NCI-H2171 (cell line): ENCODE measurements around the gene PID1.

Experiments used
- DNase-seq: peaks from one replicate; lab custom pipeline; 2025; lab: John Stamatoyannopoulos, UW

PID1 gene

GRCh38 chr2:229009816-229010215 lies 261.3 kb downstream of the PID1 start:
- no peak for DNase-seq

- no peak for DNase-seq
Observed at GRCh38 chr2:229003256-229003655, 267.8 kb downstream of the PID1 start.

- DNase-seq = no peak
Observed at GRCh38 chr2:229001196-229001595, 269.9 kb downstream of the PID1 start.

GRCh38 chr2:228999326-228999725 lies 271.8 kb downstream of the PID1 start:
- DNase-seq = no peak

GRCh38 chr2:228988786-228989185 lies 282.3 kb downstream of the PID1 start:
- no peak for DNase-seq

GRCh38 chr2:228987441-228988155 lies 283.5 kb downstream of the PID1 start:
- no peak for DNase-seq

GRCh38 chr2:228986961-228987360 lies 284.1 kb downstream of the PID1 start:
- DNase-seq = no peak

GRCh38 chr2:228983700-228984099 lies 287.4 kb downstream of the PID1 start:
- DNase-seq = no peak

- DNase-seq = no peak
Observed at GRCh38 chr2:228974169-228974568, 296.9 kb downstream of the PID1 start.
